Spleen (tissue), 11 donors: ENCODE measurements around the gene ZFAND2A. TPM values are rescaled to one million over a fixed set of nuclear protein-coding genes. Genes with fewer than 3 reads are reported as not detected.

ENCODE experiments used
- DNase-seq: peaks from one replicate; pipeline ENCODE4 v3.0.0-alpha.2; 2020
- H3K27ac ChIP-seq, 8 donors: fragments of 200-600 bp; sonication (generic) in 7 of 8; 1 replicate in 4 of 8; 2 replicates in 4 of 8; pipeline versions ENCODE4 v1.5.0 to v1.8.0; 2016 to 2021; ENCODE audit warnings: inconsistent platforms in 4 of 8, mild to moderate bottlenecking in 4 of 8, moderate library complexity in 1 of 8
- H3K27me3 ChIP-seq, 7 donors: fragments of 200-600 bp; sonication (generic) in 6 of 7; replicated peaks in 1 of 7; 1 replicate in 4 of 7; 2 replicates in 3 of 7; pipeline versions ENCODE4 v1.5.0 to v1.8.0; 2016 to 2021; ENCODE audit warnings: inconsistent platforms in 3 of 7, mild to moderate bottlenecking in 1 of 7
- H3K36me3 ChIP-seq, 6 donors: fragments of 200-600 bp; sonication (generic) in 5 of 6; 1 replicate in 4 of 6; 2 replicates in 2 of 6; pipeline versions ENCODE4 v1.5.0 to v1.8.0; 2016 to 2021; ENCODE audit warnings: inconsistent platforms in 2 of 6
- H3K4me1 ChIP-seq, 6 donors: fragments of 200-600 bp; sonication (generic) in 5 of 6; 1 replicate in 3 of 6; 2 replicates in 3 of 6; pipeline versions ENCODE4 v1.5.0 to v1.8.0; 2016 to 2021; ENCODE audit warnings: inconsistent platforms in 3 of 6
- H3K4me3 ChIP-seq, 8 donors: fragments of 200-600 bp; sonication (generic) in 7 of 8; 1 replicate in 4 of 8; 2 replicates in 4 of 8; pipeline versions ENCODE4 v1.5.0 to v1.8.0; 2016 to 2021; ENCODE audit warnings: inconsistent platforms in 4 of 8, mild to moderate bottlenecking in 4 of 8, moderate library complexity in 2 of 8
- H3K9me3 ChIP-seq, 8 donors: fragments of 200-600 bp; sonication (generic) in 7 of 8; 1 replicate in 4 of 8; 2 replicates in 4 of 8; pipeline versions ENCODE4 v1.5.0 to v1.8.0; 2016 to 2021; ENCODE audit warnings: inconsistent platforms in 4 of 8
- POLR2A ChIP-seq, 3 donors: fragments of 450-650 bp; IDR thresholded peaks; one replicate each; pipeline ENCODE4 v1.5.1; 2017; ENCODE audit warnings: antibody characterized with exemption in 3 of 3, mild to moderate bottlenecking in 1 of 3
- POLR2AphosphoS5 ChIP-seq, 3 donors: sonication (generic); formaldehyde crosslinking; IDR thresholded peaks; one replicate each; pipeline ENCODE4 v1.5.1; 2017; ENCODE audit warnings: antibody characterized with exemption in 3 of 3
- WGBS, 5 donors: extraction: QIAGEN DNeasy Blood & Tissue Kit in 3 of 5; methylation state at CpG; one replicate each; pipeline versions ENCODE4 v1.1.5 to v1.1.7; 2013 to 2018; 5-methylcytosine and 5-hydroxymethylcytosine counted together
- intact Hi-C: fragments of 100-400 bp; cut with DNase I; formaldehyde crosslinking; loops from one replicate; pipeline ENCODE4 v1.15.0; 2023; ENCODE audit warnings: low total_unique reads
- polyA plus RNA-seq, 3 donors: library from polyadenylated mRNA; stranded (reverse); fragments of 200-250 nt; gene quantifications; one replicate each; pipeline ENCODE4 v1.2.1, GENCODE V29; 2013
- total RNA-seq, 7 donors: library from RNA; depleted of rRNA in 3 of 7; stranded (reverse); fragments of >200 nt in 3 of 7; fragmentation: NEBNext Ultra II Directional in 4 of 7; extraction: Animal tissue kit (Norgen Biotek cat#: 25700) in 4 of 7; gene quantifications; one replicate each; pipeline versions ENCODE4 v1.1.0 to v1.2.1, GENCODE V29; 2016 to 2021
- TF ChIP-seq, protein P1 (sequence below), 11 experiments: fragments of 200-600 bp in 7 of 11; fragments of 450-650 bp in 4 of 11; sonication (generic) in 4 of 11; IDR thresholded peaks in 8 of 11; conservative IDR thresholded peaks in 3 of 11; 1 replicate in 7 of 11; 2 replicates in 4 of 11; pipeline versions ENCODE4 v1.4.0 to v1.8.0; 2016 to 2021; ENCODE audit warnings: antibody characterized with exemption in 11 of 11, inconsistent platforms in 4 of 11, mild to moderate bottlenecking in 1 of 11
- donor health status: healthy with polysubstance abuse.
- donor health status: DM: no; HTN: no; CAD: no; lungs with moderate emphysema.
- donor health status: DM: no; HTN: no; CAD: no.
- donor health status: Bipolar disorder and iron deficiency.
- donor health status: healthy.
- donor health status: DM: no; HTN: no; CAD: no.
- donor health status: DM: yes; HTN: yes; CAD: no.

The ZFAND2A gene
- total and polyA plus RNA-seq, 10 donors, result 18.3 to 41.7 (median 24.4) TPM

DNA sequence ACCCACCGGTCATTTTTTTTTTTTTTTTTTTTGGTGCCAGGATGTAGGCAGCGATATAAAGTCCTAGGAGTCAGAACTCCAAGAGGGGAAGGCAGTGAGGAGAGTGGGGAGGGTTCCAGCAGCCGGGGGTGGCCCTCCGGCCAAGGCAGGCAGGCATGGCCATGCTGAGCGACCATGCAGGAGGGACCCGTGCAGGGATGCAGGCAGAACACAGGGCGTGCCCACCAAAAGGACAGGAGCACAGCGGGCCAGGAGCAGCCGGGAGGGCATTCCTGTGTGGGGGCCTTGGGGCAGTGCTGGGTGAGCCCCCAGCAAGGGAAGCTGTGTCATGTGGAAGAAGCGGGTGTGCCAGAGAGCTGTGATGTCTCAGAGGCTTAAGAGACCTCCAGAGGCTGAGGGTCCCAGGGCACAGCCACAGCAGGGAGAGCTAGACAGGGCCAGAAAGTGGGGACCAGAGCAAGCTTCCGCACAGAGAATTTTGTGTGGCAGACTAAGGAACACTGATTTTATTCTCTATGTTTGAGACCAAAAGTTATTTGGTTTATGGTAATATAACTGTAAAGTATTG is 5.7 kb downstream of the ZFAND2A start:
- H3K9me3 ChIP-seq, result no peaks in the 10 kb centered on the region
- TF ChIP-seq, protein P1, sequence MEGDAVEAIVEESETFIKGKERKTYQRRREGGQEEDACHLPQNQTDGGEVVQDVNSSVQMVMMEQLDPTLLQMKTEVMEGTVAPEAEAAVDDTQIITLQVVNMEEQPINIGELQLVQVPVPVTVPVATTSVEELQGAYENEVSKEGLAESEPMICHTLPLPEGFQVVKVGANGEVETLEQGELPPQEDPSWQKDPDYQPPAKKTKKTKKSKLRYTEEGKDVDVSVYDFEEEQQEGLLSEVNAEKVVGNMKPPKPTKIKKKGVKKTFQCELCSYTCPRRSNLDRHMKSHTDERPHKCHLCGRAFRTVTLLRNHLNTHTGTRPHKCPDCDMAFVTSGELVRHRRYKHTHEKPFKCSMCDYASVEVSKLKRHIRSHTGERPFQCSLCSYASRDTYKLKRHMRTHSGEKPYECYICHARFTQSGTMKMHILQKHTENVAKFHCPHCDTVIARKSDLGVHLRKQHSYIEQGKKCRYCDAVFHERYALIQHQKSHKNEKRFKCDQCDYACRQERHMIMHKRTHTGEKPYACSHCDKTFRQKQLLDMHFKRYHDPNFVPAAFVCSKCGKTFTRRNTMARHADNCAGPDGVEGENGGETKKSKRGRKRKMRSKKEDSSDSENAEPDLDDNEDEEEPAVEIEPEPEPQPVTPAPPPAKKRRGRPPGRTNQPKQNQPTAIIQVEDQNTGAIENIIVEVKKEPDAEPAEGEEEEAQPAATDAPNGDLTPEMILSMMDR (IDR thresholded peaks at IDR 0.05 in 8 of 11, conservative IDR thresholded peaks at IDR 0.05 in 3 of 11), result no peak
- no peak for TF ChIP-seq POLR2AphosphoS5 (IDR thresholded peaks at IDR 0.05)
- no peak for TF ChIP-seq POLR2A (IDR thresholded peaks at IDR 0.05)
- no peak overlapping the region for H3K4me3 ChIP-seq
- 79 to 95% (median 91%) methylated on average over 11 of the region's 11 CpGs for whole genome bisulfite sequencing, 5 donors
- H3K27ac ChIP-seq, result no peak overlapping the region
- no peak for DNase-seq
- H3K27me3 ChIP-seq, result no peaks in the 10 kb centered on the region
- intact Hi-C loops, result no loop called here
- H3K36me3 ChIP-seq, result peaks cover 0 to 87% (median 81%) of the 10 kb centered on the region in 6 donors
- peaks cover 16 to 33% (median 22%) of the 10 kb centered on the region in 6 donors for H3K4me1 ChIP-seq

- no peaks in the 10 kb centered on the region for H3K27me3 ChIP-seq
- peaks cover 0 to 83% (median 78%) of the 10 kb centered on the region in 6 donors for H3K36me3 ChIP-seq
- peak; percentile 17 for DNase-seq
- TF ChIP-seq POLR2A (IDR thresholded peaks at IDR 0.05) (no peak), POLR2AphosphoS5 (IDR thresholded peaks at IDR 0.05) (peak in 1 of 3 donors; percentile 42)
- TF ChIP-seq, protein P1 (IDR thresholded peaks at IDR 0.05 in 8 of 11, conservative IDR thresholded peaks at IDR 0.05 in 3 of 11), result no peak
- H3K27ac ChIP-seq, result no peak overlapping the region
- no peaks in the 10 kb centered on the region for H3K9me3 ChIP-seq
- peaks cover 0 to 15% (median 4%) of the 10 kb centered on the region in 6 donors for H3K4me1 ChIP-seq
- intact Hi-C loops, result no loop called here
- 86 to 91% (median 89%) methylated on average over 13 to 15 of the region's 15 CpGs for WGBS, 5 donors
- H3K4me3 ChIP-seq, result no peak overlapping the region
Measured at GRCh38 chr7:1152492-1152891, 7.5 kb downstream of the ZFAND2A start.

DNA sequence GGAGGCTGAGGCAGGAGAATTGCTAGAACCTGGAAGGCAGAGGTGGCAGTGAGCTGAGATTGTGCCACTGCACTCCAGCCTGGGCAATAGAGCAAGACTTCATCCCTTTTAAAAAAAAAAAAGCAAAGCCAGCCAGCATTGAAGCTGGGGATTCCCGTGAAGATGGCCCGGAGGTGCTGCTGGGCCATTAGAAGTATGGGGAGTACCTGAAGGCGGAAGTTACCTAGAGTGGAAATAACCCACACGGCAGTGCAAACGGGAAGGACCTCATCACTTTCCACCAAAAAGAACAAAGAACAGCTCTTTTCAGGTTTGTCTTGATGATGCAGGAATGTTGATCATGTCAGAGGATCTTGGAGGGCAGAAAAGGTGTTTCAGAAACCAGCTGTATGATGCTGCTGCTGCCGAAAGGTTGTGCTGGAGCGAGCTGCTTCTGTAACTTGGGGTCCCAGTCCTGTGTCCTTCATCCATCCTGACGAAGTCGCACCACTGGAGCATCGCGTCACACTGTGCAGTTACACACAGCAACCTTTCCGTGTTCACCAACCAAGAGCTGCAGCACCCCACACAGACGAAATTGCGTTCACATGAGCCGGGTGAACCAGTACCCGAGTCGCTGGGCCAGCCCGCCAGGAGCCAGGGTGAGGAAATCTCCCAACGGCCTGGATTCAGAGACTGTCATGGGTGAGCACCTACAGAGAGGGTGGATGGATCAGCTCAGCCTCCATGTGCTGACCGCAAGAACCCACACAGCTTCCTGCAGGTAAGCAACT is 8.2 kb downstream of the ZFAND2A start:
- H3K27ac ChIP-seq, result peak overlapping the region in 1 of 8 donors; percentile 14
- intact Hi-C loops, result no loop called here
- 86 to 93% (median 90%) methylated on average over 18 to 20 of the region's 20 CpGs for WGBS, 5 donors
- DNase-seq, result peak; percentile 67
- no peak overlapping the region for H3K4me3 ChIP-seq
- H3K9me3 ChIP-seq, result no peaks in the 10 kb centered on the region
- H3K4me1 ChIP-seq, result peaks cover 0 to 9% (median under 1%) of the 10 kb centered on the region in 6 donors
- no peak for TF ChIP-seq POLR2AphosphoS5 (IDR thresholded peaks at IDR 0.05)
- TF ChIP-seq POLR2A (IDR thresholded peaks at IDR 0.05), result no peak
- TF ChIP-seq, protein P1 (IDR thresholded peaks at IDR 0.05 in 8 of 11, conservative IDR thresholded peaks at IDR 0.05 in 3 of 11), result no peak
- H3K27me3 ChIP-seq, result no peaks in the 10 kb centered on the region
- peaks cover 0 to 77% (median 71%) of the 10 kb centered on the region in 6 donors for H3K36me3 ChIP-seq

- 87 to 93% (median 89%) methylated on average over 13 of the region's 13 CpGs for WGBS, 5 donors
- Histone ChIP-seq H3K36me3 (peaks cover 0 to 71% (median 67%) of the 10 kb centered on the region in 6 donors), H3K4me1 (peaks cover 0 to 4% (median 0%) of the 10 kb centered on the region in 6 donors), H3K27ac (peak overlapping the region in 1 of 8 donors; percentile 14), H3K4me3 (no peak overlapping the region), H3K27me3 (no peaks in the 10 kb centered on the region), H3K9me3 (no peaks in the 10 kb centered on the region)
- TF ChIP-seq, protein P1 (IDR thresholded peaks at IDR 0.05 in 8 of 11, conservative IDR thresholded peaks at IDR 0.05 in 3 of 11), result no peak
- TF ChIP-seq POLR2AphosphoS5 (IDR thresholded peaks at IDR 0.05), result peak in 1 of 3 donors; percentile 35
- DNase-seq, result peak; percentile 62
- intact Hi-C loops, result no loop called here
Measured at GRCh38 chr7:1151156-1151555, 8.8 kb downstream of the ZFAND2A start.
